Mucosa of gallbladder (tissue), 1 donor: Measurements from ENCODE around the gene B4GALT4. TPM values are rescaled to one million over a fixed set of nuclear protein-coding genes. Genes with fewer than 3 reads are reported as not detected.

ENCODE experiments used
- DNase-seq: peaks from one replicate; pipeline ENCODE4 v3.0.0-alpha.2; 2020; ENCODE audit warnings: low spot score
- total RNA-seq: library from RNA; stranded (reverse); gene quantifications from one replicate; pipeline ENCODE4 v1.2.1, GENCODE V29; 2021
- donor health status: DM: no; HTN: no; CAD: no.

Gene B4GALT4
- total RNA-seq, 1 donor from 2014 or later, result 58.1 TPM

DNA sequence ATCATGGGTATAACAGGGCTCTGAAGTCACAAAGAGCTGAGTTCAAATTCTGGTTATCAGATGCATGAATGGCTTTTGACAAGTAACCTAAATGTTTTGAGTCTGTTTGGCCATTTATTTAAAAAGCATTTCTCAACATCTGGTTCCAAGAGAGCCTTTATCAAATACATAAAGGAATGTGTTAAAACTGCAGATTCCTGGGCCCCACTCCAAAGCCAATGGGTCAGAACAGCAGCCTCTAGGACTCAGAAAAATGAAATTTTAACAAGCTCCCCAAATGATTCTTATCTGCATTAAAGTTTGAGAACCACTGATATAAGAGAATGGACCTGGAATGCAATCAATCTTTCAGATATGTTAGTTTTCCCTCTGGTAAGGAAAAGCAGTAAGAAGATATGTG is 3.4 kb downstream of the B4GALT4 start:
- DNase-seq, result no peak

DNA sequence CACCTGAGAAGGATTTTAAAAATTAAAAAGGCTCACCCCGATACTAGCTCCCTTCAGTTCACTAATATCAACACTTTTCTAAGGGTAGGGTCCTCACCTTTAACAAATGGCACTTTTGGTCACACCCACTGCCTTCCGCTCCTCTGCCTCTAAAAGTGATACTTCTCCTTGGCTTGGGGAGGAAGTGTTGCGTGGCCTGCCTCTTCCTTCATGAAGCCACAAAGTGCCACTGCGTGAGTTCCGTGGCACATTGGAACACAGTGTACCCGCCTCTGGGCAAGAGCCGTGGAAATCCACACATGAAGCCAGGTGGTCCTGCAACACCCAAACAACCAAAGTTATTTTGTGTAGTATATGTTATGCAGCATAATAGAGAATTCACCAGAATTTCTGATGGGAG is 3.9 kb downstream of the B4GALT4 start:
- no peak for DNase-seq

DNA sequence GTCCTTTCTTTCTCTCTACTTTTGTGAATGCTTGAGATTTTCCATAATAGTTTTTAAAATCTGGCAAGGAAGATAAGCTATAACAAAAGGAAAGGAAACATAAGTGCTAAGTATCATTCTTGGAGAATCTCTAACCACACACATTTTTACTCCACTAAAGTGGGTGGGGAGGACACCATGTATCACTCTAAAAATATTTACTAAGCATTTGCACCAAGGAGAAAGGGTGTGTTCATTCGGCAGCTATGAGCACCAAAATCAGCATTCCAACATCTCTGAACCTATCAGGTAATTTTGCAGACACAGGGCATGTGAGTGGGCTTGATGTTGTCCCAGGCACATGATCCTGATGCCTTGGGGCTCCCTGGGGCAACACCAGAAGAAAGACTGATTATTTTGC is 5.5 kb downstream of the B4GALT4 start:
- no peak for DNase-seq

DNA sequence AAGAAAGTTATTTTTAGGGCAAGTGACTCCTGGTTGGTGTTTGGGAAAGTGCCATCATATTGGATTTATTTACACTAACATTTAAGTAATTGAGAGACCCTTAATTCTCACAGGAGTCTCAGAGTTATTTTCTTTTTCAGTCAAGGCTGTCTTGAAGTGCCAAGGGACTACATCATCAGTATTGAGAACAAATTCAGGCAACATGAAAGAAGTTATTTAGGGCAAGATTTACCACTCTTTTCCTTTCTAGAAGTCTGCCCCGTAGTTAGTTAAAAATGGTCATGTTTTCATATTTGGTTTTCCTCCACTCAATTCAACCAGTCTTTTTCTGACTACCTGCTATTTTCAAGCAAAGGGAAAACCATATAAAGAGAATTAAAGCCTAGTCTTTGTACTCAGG is 6.1 kb downstream of the B4GALT4 start:
- no peak for DNase-seq

DNA sequence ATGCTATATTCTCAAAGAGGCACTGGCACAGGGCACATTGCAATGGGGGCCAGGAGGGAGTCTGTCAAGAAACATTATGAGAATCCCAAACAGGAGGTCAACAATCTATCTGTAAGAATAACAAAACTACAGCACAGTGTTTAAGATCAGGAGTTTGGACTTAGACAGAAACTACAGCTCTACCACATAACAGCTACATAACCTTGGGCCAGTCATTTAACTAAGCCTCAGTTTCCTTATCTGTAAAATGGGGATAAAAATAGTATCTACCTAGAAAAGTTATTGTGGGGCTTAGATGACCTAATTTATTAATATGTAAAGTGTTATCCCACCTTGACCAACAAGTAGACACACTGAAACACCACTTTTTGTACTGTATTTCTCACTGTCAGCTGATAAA is 9.9 kb downstream of the B4GALT4 start:
- no peak for DNase-seq

DNA sequence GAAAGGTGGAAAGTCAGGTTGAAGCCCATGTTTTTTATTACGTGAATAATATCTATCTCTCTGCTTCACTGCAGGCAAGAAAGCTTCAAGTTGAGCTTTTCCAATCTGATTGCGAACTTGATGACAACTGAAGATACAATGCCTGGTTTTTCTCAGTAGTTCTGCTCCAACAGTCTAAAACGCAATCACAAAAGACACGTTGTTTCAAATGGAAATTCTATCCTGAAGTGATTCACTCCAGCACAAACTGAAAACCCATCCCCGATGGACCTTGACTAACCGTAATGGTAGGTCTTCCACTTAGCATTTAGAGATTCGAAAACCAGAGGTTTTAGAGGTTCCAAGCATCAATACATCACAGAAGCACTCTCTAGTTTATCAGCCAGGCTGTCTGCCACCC is 10.6 kb downstream of the B4GALT4 start:
- DNase-seq, result no peak

DNA sequence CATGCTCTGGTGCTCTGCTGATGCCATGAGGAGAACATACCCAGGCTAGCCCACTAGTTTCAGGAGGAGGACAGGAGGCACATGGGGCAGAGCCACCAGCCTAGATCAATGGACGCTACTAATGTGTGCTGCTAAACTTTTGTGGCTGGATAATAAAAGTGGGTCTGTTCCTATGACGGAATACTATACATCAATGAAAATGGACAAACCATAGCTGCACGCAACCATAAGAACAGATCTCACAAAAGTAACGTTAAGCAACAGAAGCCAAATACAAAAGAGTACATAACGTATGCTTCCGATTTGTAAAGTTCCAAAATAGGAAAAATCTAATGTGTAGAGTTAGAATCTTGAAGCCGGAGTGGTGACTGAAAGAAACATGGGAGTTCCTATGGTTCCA is 11.5 kb downstream of the B4GALT4 start:
- DNase-seq, result no peak

DNA sequence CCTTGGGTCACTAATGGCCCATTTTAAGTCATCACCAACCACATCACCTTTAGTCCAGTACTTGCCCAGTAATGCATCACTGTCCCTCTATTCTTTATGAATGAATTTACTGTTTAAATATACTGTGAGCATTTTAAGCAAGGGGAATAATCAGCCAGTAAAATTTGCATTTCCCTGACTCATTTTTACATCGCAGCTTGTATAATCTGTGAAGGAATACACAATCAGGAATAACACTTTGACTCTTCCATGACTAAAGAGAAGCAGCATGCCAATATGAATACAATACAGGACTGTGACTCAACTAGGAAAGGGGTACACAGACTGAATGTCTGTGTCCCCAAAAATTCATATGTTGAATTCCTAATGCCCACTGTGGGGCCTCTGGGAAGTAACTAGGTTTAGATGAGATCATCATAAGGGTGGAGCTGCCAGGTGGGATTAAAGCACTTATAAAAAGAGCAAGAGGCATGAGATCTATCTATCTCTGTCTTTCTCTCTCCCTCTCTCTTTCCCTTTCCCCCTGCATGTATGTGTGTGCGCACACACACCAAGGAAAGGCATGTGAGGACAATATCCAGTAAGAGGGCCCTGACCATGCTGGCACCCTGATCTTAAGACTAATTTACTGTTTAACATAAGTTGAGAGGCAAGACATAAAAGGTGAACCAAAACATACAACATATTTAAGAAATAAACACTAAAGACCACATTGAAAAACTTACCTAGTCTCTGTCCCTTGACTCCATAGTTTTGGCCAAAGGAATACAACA is 12.1 kb downstream of the B4GALT4 start:
- DNase-seq, result no peak

DNA sequence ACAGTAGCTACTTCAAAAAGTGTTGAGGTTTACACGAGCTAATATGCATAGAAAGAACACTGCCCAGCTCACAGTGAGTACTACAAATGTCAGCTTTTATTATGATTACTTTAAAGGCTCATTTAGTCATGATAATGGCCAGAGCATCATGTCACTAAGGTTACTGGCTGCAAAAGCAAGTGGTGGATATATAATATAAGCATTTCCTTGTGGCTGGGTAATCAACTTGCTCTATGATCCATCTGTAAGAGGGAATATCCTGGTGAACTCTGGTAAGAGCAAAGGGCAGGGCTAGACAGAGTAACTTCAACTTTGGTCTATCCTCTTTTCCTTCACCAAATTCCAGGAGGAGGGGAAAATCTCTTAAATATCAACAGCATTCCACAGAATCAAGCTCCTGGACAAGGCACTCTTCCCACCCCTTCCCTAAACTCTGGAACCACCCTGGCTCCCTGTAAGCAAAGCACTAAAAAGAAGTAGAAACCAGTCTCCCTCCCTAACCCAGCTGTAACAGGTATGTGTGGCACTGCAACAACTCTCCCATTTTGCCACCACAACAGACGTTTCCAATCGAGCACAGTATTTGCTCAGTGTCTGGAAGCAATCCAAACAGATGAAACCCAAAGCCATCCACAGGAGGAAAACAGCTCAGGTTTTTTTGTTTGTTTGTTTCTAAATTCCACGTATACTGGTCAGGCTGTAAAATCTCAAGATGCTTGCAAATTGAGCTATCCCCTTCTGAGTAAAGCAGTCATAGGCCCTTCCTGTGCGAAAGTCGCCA is 13.4 kb downstream of the B4GALT4 start:
- no peak for DNase-seq

DNA sequence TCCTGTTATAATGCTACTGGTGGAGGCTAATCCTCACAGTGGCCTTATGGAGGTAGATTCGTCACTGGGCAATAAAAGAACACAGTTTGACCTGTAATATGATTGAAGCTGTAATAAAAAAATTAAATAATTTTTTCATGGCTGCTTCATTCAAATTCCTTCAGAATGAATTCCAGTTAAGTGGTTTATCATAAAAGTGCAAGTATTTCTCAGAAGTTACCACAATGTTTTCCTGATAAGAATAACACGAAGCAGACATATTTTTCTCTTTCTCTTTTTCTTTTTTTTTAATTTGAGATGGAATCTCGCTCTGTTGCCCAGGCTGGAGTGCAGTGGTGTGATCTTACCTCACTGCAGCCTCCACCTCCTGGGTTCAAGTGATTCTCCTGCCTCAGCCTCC is 15.6 kb downstream of the B4GALT4 start:
- DNase-seq, result no peak

DNA sequence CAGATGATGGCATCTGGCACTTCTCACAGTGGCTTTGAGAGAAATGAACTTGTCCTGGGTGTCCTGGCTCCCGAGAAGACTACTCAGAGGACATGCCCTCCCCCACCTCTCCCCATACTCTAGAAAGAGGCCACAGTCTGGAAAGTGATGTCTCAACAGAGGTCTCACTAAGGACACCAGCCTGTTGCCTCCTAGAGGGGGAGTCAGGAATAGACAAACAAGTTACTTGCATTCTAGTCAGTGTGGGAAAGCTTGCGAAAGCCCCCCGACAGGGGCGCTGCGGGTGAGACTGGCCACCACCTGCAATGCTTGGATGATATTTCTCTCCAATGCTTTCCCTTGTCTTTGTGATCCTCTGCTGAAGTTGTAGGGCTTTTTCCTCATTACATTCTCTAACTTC is 17.2 kb downstream of the B4GALT4 start:
- no peak for DNase-seq

DNA sequence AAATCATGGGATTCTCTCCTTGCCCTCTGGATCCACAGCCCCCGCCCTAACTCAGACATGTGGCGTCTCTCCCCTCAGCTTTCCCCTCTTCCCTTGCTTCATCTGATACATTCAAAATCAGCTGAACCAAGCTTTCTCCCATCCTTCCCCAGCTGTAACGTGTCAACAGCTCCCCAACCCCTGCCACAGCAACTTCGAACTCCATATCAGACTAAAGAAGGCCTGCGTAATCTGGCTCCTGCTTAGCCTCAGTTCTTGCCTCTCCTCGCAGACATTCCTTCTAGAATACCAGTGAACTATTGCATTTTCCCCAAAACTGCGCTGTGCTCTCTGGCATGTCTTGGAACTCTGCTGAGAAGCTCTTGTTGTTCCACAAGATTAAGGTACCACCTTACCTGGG is 18.3 kb downstream of the B4GALT4 start:
- DNase-seq, result no peak

DNA sequence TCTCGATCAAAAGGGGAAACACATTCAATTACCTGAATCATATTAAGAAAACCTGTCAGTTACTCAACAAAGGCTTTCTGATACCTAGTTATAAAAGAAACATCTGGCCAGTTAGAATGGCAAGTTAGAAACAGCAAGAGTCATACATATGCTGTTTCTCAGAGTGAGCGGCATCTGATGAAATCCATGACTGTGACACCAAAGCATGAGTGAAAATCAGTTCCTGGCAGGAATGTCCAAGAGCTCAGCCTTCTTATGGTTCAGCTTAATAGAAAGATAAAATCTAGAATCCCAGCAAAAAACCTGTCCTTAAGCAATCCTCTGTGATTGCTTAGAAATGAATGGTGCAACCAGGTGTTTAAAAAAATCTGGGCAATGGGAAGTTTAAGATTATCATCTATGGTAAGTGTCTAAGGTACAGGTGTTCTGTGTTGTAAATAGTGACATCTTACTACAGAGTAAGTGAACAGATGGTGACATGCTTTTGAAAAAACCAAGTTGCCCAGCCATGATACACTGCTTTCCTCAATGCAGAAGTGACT is 18.8 kb downstream of the B4GALT4 start:
- no peak for DNase-seq

DNA sequence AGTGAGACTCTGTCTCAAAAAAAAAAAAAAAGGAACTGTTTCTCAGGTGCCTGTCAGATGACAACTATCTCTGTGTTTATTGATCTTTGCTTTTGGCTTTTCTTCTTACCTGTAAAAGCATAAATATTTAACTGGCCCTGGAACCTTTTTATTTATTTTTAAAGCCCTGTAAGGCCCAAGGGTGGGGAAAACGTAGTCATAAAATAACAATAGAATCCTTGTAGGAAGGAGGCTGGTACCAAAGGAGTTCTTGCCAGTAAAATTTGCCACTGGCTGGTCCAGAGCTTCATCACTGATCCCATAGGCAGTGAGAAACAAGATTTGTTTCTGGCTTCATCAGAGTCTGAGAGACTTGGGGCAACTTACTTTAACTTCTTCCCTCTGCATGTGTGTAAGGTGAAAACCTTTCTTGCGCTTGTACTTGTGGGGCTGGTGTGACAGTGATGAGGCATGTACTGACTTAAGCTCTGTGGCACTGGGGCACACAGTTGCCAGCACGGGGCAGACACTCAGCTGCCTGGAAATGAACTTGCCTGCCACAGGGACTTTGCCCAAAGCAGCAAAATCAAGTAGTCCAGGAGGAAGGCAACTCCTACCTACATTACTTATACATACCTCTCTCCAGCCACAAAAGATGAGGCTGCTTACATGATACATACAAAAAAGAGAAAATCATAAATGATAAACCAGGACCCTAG is 19.6 kb downstream of the B4GALT4 start:
- no peak for DNase-seq

DNA sequence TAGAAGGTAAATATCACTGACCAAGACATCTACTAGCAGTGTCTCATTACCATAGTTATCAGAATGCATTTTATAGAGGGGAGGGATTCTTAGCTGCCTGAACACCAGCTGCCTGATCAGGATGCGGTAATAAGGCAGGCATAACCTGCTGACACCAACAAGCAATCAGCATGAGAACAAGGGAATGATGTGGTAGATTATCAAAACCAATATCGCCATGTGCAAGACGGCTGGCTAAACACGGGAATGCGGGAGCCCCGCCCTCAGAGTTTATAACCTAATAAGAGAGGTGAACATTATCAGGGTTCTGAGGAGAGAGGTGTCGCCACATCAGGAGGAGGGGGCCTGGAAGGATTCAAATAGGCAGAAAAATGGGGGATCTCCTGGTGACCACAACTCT is 20.5 kb downstream of the B4GALT4 start:
- DNase-seq, result no peak

DNA sequence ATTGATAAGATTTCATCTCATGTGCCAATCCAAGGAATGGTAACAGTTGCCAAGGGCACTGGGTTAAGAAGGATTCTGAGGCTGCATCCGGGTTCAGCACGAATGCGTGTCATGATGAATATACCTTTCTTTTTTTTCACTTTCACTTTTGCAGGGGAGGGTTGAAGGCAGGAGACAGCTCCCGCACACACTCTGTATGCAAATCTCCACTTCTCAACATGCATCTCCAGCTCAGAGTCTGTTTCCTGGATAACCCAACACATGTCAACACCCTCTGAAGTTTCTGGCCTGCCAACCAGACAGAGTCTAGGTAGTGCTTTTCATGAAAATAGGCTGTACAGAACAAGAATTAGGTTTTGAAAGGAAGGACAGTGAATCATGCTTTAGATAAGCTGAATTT is 21.6 kb downstream of the B4GALT4 start:
- DNase-seq, result peak; percentile 23

DNA sequence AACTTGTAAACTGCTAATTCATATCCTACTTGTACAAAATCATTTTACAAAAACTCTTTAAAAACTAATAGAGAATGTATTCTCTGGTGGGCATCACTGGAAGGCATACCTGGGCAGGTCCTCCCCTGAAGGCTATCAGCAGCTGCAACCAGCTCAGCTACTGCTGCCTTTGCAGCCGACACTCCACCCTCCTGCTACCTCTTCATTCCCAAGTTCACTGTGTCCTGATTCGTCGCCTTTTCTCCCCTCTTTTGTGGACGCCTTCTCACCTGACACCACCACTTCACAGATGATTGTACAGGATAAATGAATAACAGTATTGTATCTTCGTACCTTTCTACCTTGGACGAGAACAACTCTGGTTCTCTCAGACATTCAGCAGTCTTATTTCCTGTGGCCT is 28.9 kb downstream of the B4GALT4 start:
- peak; percentile 44 for DNase-seq

DNA sequence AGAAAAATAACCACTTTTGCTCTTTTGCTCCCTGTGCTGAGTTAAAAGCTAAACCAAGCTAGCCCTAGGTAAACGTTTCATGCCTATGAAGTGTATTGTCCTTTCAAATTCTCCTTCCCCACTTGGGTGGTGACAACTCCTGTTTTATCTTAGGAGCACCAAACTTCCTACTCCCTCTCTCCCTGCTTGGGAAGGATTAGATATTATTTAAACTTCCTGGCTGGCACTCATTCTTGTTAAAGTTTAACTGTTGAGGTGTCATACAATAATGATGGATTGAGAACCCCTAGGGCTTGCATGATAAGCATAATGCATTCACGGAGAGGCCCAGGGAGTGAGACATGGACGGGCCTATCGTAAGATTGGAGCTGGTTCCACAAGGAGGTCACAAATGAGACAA is 29.5 kb downstream of the B4GALT4 start:
- peak; percentile 56 for DNase-seq

DNA sequence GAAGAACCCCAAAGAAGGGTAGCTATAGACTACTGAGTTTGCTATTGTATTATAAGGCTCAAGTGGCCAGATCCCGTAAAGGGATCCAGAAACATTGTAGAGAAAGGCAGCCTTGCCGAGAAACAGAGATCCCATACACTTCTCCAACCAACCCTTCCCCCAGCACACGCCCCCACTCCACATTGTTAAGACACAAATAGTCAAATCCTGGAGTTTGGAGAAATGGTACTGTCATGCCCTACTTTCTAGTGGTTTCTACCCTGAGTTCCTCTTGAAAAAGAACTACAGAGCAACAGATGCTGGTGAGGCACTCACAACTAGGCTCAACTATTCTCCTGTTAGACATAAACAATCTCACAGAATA is 33.2 kb downstream of the B4GALT4 start:
- DNase-seq, result no peak

DNA sequence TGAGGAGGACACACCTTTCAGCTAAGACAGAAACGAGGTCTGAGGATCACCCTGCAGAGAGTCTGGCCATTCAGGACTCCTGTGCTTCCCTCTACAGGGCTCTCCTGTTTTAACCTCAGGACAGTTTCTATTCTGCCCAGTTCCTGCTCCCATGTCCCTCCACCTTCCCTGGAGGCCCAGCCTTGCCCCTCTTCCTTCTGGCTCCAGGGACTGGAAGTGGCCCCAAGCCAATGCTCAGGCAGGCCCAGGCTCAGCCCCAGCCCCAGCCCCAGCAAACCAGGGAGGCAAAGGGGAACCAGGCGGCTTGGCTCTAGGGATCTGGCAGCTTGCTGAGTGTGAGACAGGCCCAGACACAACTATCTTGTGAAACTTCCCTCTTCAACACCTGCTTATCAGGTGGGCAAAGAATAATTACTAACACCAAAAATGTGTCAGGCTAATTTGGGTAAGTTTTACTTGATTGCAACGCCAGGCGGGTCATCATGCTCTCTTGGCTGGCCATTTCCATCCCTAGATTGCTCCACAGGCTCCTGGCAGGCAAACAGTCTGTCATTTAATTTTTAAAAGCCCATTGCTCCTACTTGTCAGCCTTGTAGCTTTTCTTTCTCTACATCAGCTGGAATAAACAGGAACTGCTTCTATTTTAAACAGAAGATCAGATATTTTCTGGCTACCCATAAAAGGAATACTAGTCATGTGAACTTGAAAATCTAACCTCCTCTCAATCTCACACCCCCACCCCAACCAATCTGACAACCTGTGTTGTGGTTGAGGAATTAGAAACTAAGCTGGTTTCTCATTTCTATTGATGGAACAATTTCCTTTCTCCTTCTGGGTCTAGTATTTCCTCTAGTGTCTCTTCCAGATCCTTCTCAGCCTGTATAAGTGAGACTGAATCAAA is 33.8 kb downstream of the B4GALT4 start:
- DNase-seq, result no peak

DNA sequence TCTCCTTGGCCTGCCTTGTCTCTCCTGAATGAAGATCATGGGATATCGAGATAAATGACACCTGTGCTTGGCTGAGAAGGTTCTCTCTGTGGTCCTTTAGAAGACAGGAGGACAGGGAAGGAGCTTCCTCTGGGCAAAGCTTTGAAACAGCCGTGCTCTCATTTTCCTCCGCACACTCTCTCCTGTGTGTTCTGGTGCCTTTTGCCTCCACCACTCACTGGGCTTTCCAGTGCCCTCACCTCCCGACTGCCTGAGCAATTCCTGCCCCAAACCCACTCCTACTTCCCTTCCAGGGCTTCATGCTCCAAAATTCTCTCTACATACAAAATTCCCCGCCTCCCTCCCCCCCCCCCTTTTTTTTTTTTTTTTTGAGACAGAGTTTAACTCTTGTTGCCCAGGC is 35.0 kb downstream of the B4GALT4 start:
- no peak for DNase-seq

DNA sequence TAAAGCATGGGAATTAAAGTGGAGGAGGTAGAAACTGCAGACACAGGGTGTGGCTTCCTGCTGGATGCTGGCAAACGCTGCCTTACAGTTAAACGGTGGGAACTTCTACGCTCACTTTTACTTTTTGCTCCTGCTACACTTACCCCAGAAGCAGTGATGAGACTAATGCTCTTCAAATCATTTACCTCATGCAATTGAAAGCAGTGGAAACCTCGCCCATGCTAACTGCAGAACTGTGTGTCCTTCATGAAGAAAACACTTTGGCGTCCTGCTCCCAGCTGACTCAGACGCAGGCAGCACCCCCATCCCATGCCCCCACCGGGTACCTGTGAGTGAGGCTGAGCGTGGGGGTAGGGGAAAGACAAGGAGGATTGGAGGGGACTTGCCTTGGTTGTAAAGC is 35.5 kb downstream of the B4GALT4 start:
- DNase-seq, result no peak
